ENCODE results near the gene COX4I1. TPM values are rescaled to one million over a fixed set of nuclear protein-coding genes. Genes with fewer than 3 reads are reported as not detected.

Gene COX4I1
- total RNA-seq, 1 experiment from 2014 or later, result 814 TPM

DNA sequence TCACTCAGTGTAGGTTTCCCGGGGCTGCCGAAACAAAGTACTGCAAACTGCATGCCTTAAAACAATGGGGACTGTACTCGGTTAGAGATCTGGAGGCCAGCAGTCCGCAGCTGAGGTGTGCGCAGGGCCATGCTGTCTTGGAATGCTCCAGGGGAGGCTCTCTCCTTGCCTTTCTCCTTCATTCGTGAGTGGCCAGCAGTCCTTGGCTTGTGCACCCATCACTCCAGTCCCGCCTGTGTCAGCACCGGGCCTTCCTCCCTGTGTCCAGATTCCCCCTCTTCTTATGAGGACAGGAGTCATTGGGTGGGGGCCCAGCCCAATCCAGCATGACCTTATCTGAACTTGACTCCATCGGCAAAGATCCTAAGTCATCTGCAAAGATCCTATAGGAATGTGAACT, 43.4 kb downstream of the COX4I1 start:
- ChIA-PET POLR2A (no interaction called here), CTCF (no interaction called here)
- H3K27me3 Mint-ChIP-seq (ENCODE audit: insufficient read depth, unreplicated experiment), result no peaks in the 10 kb centered on the region
- H3K4me1 ChIP-seq, result peaks cover 8% of the 10 kb centered on the region
- peaks cover 17% of the 10 kb centered on the region for H3K9me3 Mint-ChIP-seq (ENCODE audit: unreplicated experiment)
- no TSS peak for BruUV-seq (replicated peaks)
- no peak overlapping the region for H3K4me3 Mint-ChIP-seq (ENCODE audit: unreplicated experiment)
- intact Hi-C loops (cut with micrococcal nuclease; ENCODE audit: unreplicated experiment), result no loop called here
- H3K4me3 ChIP-seq (ENCODE audit: low read depth, low read length), result no peak overlapping the region
- H3K27ac Mint-ChIP-seq (ENCODE audit: unreplicated experiment), result no peak overlapping the region
- peaks cover 7% of the 10 kb centered on the region for H3K36me3 Mint-ChIP-seq (ENCODE audit: insufficient read depth, unreplicated experiment)
- TF ChIP-seq, protein P1, sequence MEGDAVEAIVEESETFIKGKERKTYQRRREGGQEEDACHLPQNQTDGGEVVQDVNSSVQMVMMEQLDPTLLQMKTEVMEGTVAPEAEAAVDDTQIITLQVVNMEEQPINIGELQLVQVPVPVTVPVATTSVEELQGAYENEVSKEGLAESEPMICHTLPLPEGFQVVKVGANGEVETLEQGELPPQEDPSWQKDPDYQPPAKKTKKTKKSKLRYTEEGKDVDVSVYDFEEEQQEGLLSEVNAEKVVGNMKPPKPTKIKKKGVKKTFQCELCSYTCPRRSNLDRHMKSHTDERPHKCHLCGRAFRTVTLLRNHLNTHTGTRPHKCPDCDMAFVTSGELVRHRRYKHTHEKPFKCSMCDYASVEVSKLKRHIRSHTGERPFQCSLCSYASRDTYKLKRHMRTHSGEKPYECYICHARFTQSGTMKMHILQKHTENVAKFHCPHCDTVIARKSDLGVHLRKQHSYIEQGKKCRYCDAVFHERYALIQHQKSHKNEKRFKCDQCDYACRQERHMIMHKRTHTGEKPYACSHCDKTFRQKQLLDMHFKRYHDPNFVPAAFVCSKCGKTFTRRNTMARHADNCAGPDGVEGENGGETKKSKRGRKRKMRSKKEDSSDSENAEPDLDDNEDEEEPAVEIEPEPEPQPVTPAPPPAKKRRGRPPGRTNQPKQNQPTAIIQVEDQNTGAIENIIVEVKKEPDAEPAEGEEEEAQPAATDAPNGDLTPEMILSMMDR (IDR thresholded peaks at IDR 0.05; ENCODE audit: insufficient read depth in 1 of 2, low read depth in 1 of 2, low read length in 1 of 2, severe bottlenecking in 1 of 2, unreplicated experiment in 1 of 2), result no peak
- no peak for DNase-seq
- H3K4me1 Mint-ChIP-seq (ENCODE audit: low read depth, unreplicated experiment), result peaks cover 23% of the 10 kb centered on the region
- H3K36me3 ChIP-seq (ENCODE audit: control insufficient read depth, insufficient read depth, low read length), result no peaks in the 10 kb centered on the region
- 0 out of 2 replicates have a peak, but pooled peaks cover under 1% of the 10 kb centered on the region for H3K9me3 ChIP-seq
- H3K27me3 ChIP-seq (replicated peaks; ENCODE audit: control insufficient read depth, insufficient read depth, low read length), result no peaks in the 10 kb centered on the region

DNA sequence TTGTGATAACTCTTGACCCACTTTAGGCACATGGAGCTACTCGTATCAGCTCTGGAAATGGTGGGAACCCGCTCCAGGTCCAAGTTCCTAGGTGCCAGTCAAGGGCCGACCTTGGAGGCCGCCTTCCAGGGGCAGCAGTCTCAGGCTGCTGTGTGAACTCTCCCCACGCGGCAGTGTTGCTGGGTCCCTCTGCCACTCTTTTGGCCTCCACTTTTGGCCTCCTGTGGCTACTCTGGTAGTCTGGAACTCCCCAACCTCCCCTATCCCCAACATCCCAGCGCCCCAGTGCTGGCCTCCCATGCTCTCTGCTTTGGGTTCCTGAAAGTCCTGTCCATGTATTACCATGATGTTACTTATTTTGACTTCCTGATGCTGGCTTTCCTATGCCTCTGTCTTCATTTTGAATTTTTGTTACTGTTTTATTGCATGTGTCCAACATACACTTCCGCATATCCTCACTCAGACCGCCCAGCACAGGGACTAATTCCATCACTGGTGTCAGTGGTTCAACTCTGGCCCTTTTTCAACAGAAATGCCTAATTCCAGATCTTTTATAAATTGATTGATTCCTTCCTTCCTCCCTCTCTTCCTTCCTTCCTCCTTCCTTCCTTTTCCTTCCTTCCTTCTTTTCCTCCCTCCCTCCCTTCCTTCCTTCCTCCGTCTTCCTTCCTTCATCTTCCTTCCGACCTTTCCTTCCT, 44.1 kb downstream of the COX4I1 start:
- H3K36me3 ChIP-seq (ENCODE audit: control insufficient read depth, insufficient read depth, low read length), result no peaks in the 10 kb centered on the region

DNA sequence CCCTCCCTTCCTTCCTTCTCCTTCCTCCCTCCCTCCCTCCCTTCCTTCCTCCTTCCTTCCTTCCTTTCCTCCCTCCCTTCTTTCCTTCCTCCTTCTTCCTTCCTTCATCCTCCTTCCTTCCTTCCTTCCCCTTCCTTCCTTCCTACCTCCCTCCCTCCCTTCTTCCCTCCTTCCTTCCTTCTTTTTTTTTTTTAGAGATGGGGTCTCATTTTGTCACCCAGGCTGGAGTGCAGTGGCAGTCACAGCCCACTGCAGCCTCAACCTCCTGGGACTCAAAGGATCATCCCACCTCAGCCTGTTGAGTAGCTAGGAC, 44.6 kb downstream of the COX4I1 start:
- H3K4me3 Mint-ChIP-seq (ENCODE audit: unreplicated experiment), result no peak overlapping the region
- H3K4me3 ChIP-seq (ENCODE audit: low read depth, low read length), result no peak overlapping the region
- TF ChIP-seq, protein P1 (IDR thresholded peaks at IDR 0.05; ENCODE audit: insufficient read depth in 1 of 2, low read depth in 1 of 2, low read length in 1 of 2, severe bottlenecking in 1 of 2, unreplicated experiment in 1 of 2), result no peak
- peaks cover 7% of the 10 kb centered on the region for H3K36me3 Mint-ChIP-seq (ENCODE audit: insufficient read depth, unreplicated experiment)
- no peaks in the 10 kb centered on the region for H3K36me3 ChIP-seq (ENCODE audit: control insufficient read depth, insufficient read depth, low read length)
- CTCF ChIA-PET, result interaction anchor here (1.3 kb wide), 1 partner anchor 23 kb away, joined by 7 read pairs; no protein-coding TSS in a partner anchor
- no TSS peak for BruUV-seq (replicated peaks)
- H3K9me3 Mint-ChIP-seq (ENCODE audit: unreplicated experiment), result peaks cover 17% of the 10 kb centered on the region
- intact Hi-C loops (cut with micrococcal nuclease; ENCODE audit: unreplicated experiment), result no loop called here
- no peaks in the 10 kb centered on the region for H3K9me3 ChIP-seq
- no peak overlapping the region for H3K27ac Mint-ChIP-seq (ENCODE audit: unreplicated experiment)
- peaks cover 32% of the 10 kb centered on the region for H3K4me1 Mint-ChIP-seq (ENCODE audit: low read depth, unreplicated experiment)
- no peaks in the 10 kb centered on the region for H3K27me3 ChIP-seq (replicated peaks; ENCODE audit: control insufficient read depth, insufficient read depth, low read length)
- no peaks in the 10 kb centered on the region for H3K27me3 Mint-ChIP-seq (ENCODE audit: insufficient read depth, unreplicated experiment)
- H3K4me1 ChIP-seq, result peaks cover 17% of the 10 kb centered on the region
- DNase-seq, result no peak
- POLR2A ChIA-PET, result no interaction called here

More for the DNA sequence above, 44.1 kb downstream of the COX4I1 start:
- Histone ChIP-seq H3K9me3 (no peaks in the 10 kb centered on the region), H3K4me1 (peaks cover 15% of the 10 kb centered on the region), H3K27me3 (replicated peaks; ENCODE audit: control insufficient read depth, insufficient read depth, low read length) (no peaks in the 10 kb centered on the region), H3K4me3 (ENCODE audit: low read depth, low read length) (no peak overlapping the region)
- ChIA-PET CTCF (interaction anchor here (1.3 kb wide), 1 partner anchor 22 kb away, joined by 7 read pairs; no protein-coding TSS in a partner anchor), POLR2A (no interaction called here)
- Mint-ChIP-seq H3K4me3 (ENCODE audit: unreplicated experiment) (no peak overlapping the region), H3K9me3 (ENCODE audit: unreplicated experiment) (peaks cover 17% of the 10 kb centered on the region), H3K27me3 (ENCODE audit: insufficient read depth, unreplicated experiment) (no peaks in the 10 kb centered on the region), H3K36me3 (ENCODE audit: insufficient read depth, unreplicated experiment) (peaks cover 7% of the 10 kb centered on the region), H3K4me1 (ENCODE audit: low read depth, unreplicated experiment) (peaks cover 30% of the 10 kb centered on the region), H3K27ac (ENCODE audit: unreplicated experiment) (no peak overlapping the region)
- no TSS peak for BruUV-seq (replicated peaks)
- intact Hi-C loops (cut with micrococcal nuclease; ENCODE audit: unreplicated experiment), result no loop called here
- TF ChIP-seq, protein P1 (IDR thresholded peaks at IDR 0.05; ENCODE audit: insufficient read depth in 1 of 2, low read depth in 1 of 2, low read length in 1 of 2, severe bottlenecking in 1 of 2, unreplicated experiment in 1 of 2), result no peak
- no peak for DNase-seq
